H9 (cell line): ENCODE results near the gene FSTL4. TPM values are rescaled to one million over a fixed set of nuclear protein-coding genes. Genes with fewer than 3 reads are reported as not detected.

Experiments
- DNase-seq: peaks from one replicate; pipeline ENCODE4 v3.0.0-alpha.2; 2017
- H2AFZ ChIP-seq: one replicate; pipeline ENCODE4 v1.6.1; 2013; ENCODE audit warnings: mild to moderate bottlenecking, low read length, control low read depth, moderate library complexity
- H2AK5ac ChIP-seq: 2 replicates; pipeline ENCODE4 v1.6.1; 2013; ENCODE audit warnings: low read length, control low read depth, mixed read lengths; ENCODE audit not compliant: insufficient read length
- H2BK120ac ChIP-seq: one replicate; pipeline ENCODE4 v1.6.1; 2013; ENCODE audit warnings: low read depth, mild to moderate bottlenecking, low read length, control low read depth, inconsistent platforms; ENCODE audit not compliant: poor library complexity, severe bottlenecking
- H2BK12ac ChIP-seq: 2 replicates; pipeline ENCODE4 v1.6.1; 2013; ENCODE audit warnings: low read length, control low read depth, mixed read lengths, low read depth; ENCODE audit not compliant: insufficient read length
- H2BK15ac ChIP-seq: 2 replicates; pipeline ENCODE4 v1.6.1; 2013; ENCODE audit warnings: low read depth, low read length, control low read depth
- H2BK20ac ChIP-seq: one replicate; pipeline ENCODE4 v1.6.1; 2013; ENCODE audit warnings: low read depth, mild to moderate bottlenecking, low read length, control low read depth, inconsistent platforms; ENCODE audit not compliant: poor library complexity, severe bottlenecking
- H2BK5ac ChIP-seq: 2 replicates; pipeline ENCODE4 v1.6.1; 2013; ENCODE audit warnings: low read length, control low read depth, mixed read lengths; ENCODE audit not compliant: insufficient read length
- H3K14ac ChIP-seq: 2 replicates; pipeline ENCODE4 v1.6.1; 2013; ENCODE audit warnings: low read length, control low read depth; ENCODE audit not compliant: insufficient read depth
- H3K18ac ChIP-seq: 2 replicates; pipeline ENCODE4 v1.6.1; 2013; ENCODE audit warnings: low read depth, mild to moderate bottlenecking, mixed read lengths, low read length, control low read depth; ENCODE audit not compliant: insufficient read length
- H3K23ac ChIP-seq: 2 replicates; pipeline ENCODE4 v1.6.1; 2013; ENCODE audit warnings: low read length, control low read depth, mixed read lengths, low read depth; ENCODE audit not compliant: insufficient read length
- H3K23me2 ChIP-seq: 2 replicates; pipeline ENCODE4 v1.6.1; 2013; ENCODE audit warnings: low read depth, mild to moderate bottlenecking, mixed read lengths, low read length, control low read depth; ENCODE audit not compliant: insufficient read length, poor library complexity, severe bottlenecking
- H3K27ac ChIP-seq: 2 replicates; pipeline ENCODE4 v1.5.1; 2013; ENCODE audit warnings: low read length, control low read depth, mixed read lengths, low read depth; ENCODE audit not compliant: insufficient read length
- H3K27me3 ChIP-seq: 2 replicates; pipeline ENCODE4 v1.6.1; 2013; ENCODE audit warnings: low read length, control low read depth, inconsistent platforms; ENCODE audit not compliant: insufficient read depth
- H3K4ac ChIP-seq: 2 replicates; pipeline ENCODE4 v1.6.1; 2013; ENCODE audit warnings: low read depth, mild to moderate bottlenecking, control low read depth, inconsistent platforms, low read length, moderate library complexity
- H3K4me1 ChIP-seq: 2 replicates; pipeline ENCODE4 v1.6.1; 2013; ENCODE audit warnings: low read length, control low read depth, inconsistent platforms; ENCODE audit not compliant: insufficient read depth
- H3K4me2 ChIP-seq: 2 replicates; pipeline ENCODE4 v1.6.1; 2013; ENCODE audit warnings: low read length, control low read depth, mixed read lengths; ENCODE audit not compliant: insufficient read length, insufficient read depth
- H3K56ac ChIP-seq: 2 replicates; pipeline ENCODE4 v1.6.1; 2013; ENCODE audit warnings: low read depth, mild to moderate bottlenecking, mixed read lengths, low read length, control low read depth; ENCODE audit not compliant: insufficient read length
- H3K79me1 ChIP-seq: 2 replicates; pipeline ENCODE4 v1.6.1; 2013; ENCODE audit warnings: low read depth, mild to moderate bottlenecking, moderate library complexity, low read length, control low read depth, inconsistent platforms; ENCODE audit not compliant: insufficient read depth, poor library complexity, severe bottlenecking
- H3K79me2 ChIP-seq: 2 replicates; pipeline ENCODE4 v1.6.1; 2013; ENCODE audit warnings: low read length, control low read depth, inconsistent platforms; ENCODE audit not compliant: insufficient read depth
- H3K9ac ChIP-seq: 2 replicates; pipeline ENCODE4 v1.6.1; 2013; ENCODE audit warnings: low read length, control low read depth, mixed read lengths; ENCODE audit not compliant: insufficient read length; ENCODE audit errors: extremely low read depth
- H3K9me3 ChIP-seq: one replicate; pipeline ENCODE4 v1.6.1; 2013; ENCODE audit warnings: low read depth, low read length, inconsistent platforms; ENCODE audit not compliant: control insufficient read depth
- H3T11ph ChIP-seq: one replicate; pipeline ENCODE4 v1.6.1; 2013; ENCODE audit warnings: mild to moderate bottlenecking, low read length, control low read depth, inconsistent platforms
- H4K20me1 ChIP-seq: one replicate; pipeline ENCODE4 v1.6.1; 2013; ENCODE audit not compliant: control insufficient read depth, insufficient read length, insufficient read depth
- H4K5ac ChIP-seq: 2 replicates; pipeline ENCODE4 v1.6.1; 2013; ENCODE audit warnings: low read depth, mild to moderate bottlenecking, mixed read lengths, low read length, control low read depth; ENCODE audit not compliant: insufficient read length
- H4K8ac ChIP-seq: replicated peaks from 2 replicates; pipeline ENCODE4 v1.6.1; 2013; ENCODE audit warnings: low read length, control low read depth, mixed read lengths, low read depth; ENCODE audit not compliant: insufficient read length
- H4K91ac ChIP-seq: 2 replicates; pipeline ENCODE4 v1.6.1; 2013; ENCODE audit warnings: low read depth, mild to moderate bottlenecking, moderate library complexity, mixed read lengths, low read length, control low read depth; ENCODE audit not compliant: insufficient read length
- H3K27ac Mint-ChIP-seq, 3 experiments: 2 replicates in 2 of 3; 3 replicates in 1 of 3; pipeline ENCODE4 v1.8.0; 2020 to 2021; ENCODE audit warnings: mixed read lengths in 3 of 3, mild to moderate bottlenecking in 1 of 3, moderate library complexity in 1 of 3
- H3K27me3 Mint-ChIP-seq: 2 replicates; pipeline ENCODE4 v1.8.0; 2021; ENCODE audit warnings: low read depth, mild to moderate bottlenecking, moderate library complexity, mixed read lengths
- H3K36me3 Mint-ChIP-seq, 3 experiments: 2 replicates in 2 of 3; 3 replicates in 1 of 3; pipeline ENCODE4 v1.8.0; 2020 to 2021; ENCODE audit warnings: low read depth in 3 of 3, mixed read lengths in 3 of 3; ENCODE audit not compliant: insufficient read depth in 1 of 3
- H3K4me1 Mint-ChIP-seq, 2 experiments: 2 replicates each; pipeline ENCODE4 v1.8.0; 2020; ENCODE audit warnings: mixed read lengths in 2 of 2
- H3K4me3 Mint-ChIP-seq, 2 experiments: 2 replicates in 1 of 2; 3 replicates in 1 of 2; pipeline ENCODE4 v1.8.0; 2020 to 2021; ENCODE audit warnings: mild to moderate bottlenecking in 2 of 2, mixed read lengths in 2 of 2, moderate library complexity in 1 of 2
- H3K9me3 Mint-ChIP-seq, 2 experiments: 2 replicates in 1 of 2; 3 replicates in 1 of 2; pipeline ENCODE4 v1.8.0; 2020; ENCODE audit warnings: mild to moderate bottlenecking in 2 of 2, mixed read lengths in 2 of 2, moderate library complexity in 1 of 2
- CTCF ChIP-seq: fragments of 200-600 bp; sonication (generic); conservative IDR thresholded peaks from 3 replicates; pipeline ENCODE4 v1.8.0; 2021; ENCODE audit warnings: antibody characterized with exemption, mild to moderate bottlenecking
- WGBS: extraction: QIAGEN DNeasy Blood & Tissue Kit; methylation state at CpG from one replicate; pipeline ENCODE4 v1.1.7; 2013; ENCODE audit warnings: missing lambda C conversion rate, low lambda C conversion rate, mixed read lengths; ENCODE audit not compliant: insufficient read length; ENCODE audit errors: extremely low coverage; 5-methylcytosine and 5-hydroxymethylcytosine counted together
- total RNA-seq: library from RNA; stranded (reverse); gene quantifications from 2 replicates; pipeline ENCODE4 v1.2.1, GENCODE V29; 2021

Gene FSTL4
- total RNA-seq, 1 experiment from 2014 or later = 5.7 TPM

GRCh38 chr5:133332439-133333024 is 279.8 kb downstream of the FSTL4 start:
- H3T11ph ChIP-seq = no peak overlapping the region
- H4K91ac ChIP-seq = no peak overlapping the region
- Mint-ChIP-seq H3K27me3 (peaks cover 8% of the 10 kb centered on the region), H3K27ac (no peak overlapping the region), H3K36me3 (no peaks in the 10 kb centered on the region), H3K9me3 (no peaks in the 10 kb centered on the region), H3K4me3 (no peak overlapping the region), H3K4me1 (peaks cover 50 to 56% of the 10 kb centered on the region in 2 experiments)
- no peak overlapping the region for H2AFZ ChIP-seq
- no peaks in the 10 kb centered on the region for H3K23me2 ChIP-seq
- no peak overlapping the region for H3K4ac ChIP-seq
- no peak overlapping the region for H2BK15ac ChIP-seq
- peak overlapping the region; percentile 16; the same call in 1 of the 2 replicates for H3K14ac ChIP-seq
- H3K79me2 ChIP-seq = no peaks in the 10 kb centered on the region
- no peak overlapping the region for H4K5ac ChIP-seq
- H2BK20ac ChIP-seq = no peak overlapping the region
- H3K79me1 ChIP-seq = no peaks in the 10 kb centered on the region
- no peak overlapping the region for H3K18ac ChIP-seq
- no peak overlapping the region for H3K23ac ChIP-seq
- H4K8ac ChIP-seq = no peak overlapping the region
- no peaks in the 10 kb centered on the region for H3K27me3 ChIP-seq
- WGBS = no CpG with 5 or more reads among the region's 5 CpGs
- no peak for DNase-seq
- no peaks in the 10 kb centered on the region for H4K20me1 ChIP-seq
- no peak overlapping the region for H2BK120ac ChIP-seq
- H3K9me3 ChIP-seq = no peaks in the 10 kb centered on the region
- no peak overlapping the region for H3K27ac ChIP-seq
- H3K56ac ChIP-seq = no peak overlapping the region
- H3K4me1 ChIP-seq = peaks cover 19% of the 10 kb centered on the region; the same call in 1 of the 2 replicates
- no peak for TF ChIP-seq CTCF
- no peak overlapping the region for H2BK12ac ChIP-seq
- H3K4me2 ChIP-seq = no peak overlapping the region
- H2BK5ac ChIP-seq = no peak overlapping the region
- no peak overlapping the region for H2AK5ac ChIP-seq
- H3K9ac ChIP-seq = no peak overlapping the region
